Measurements from ENCODE around the gene FBRSL1.

DNA sequence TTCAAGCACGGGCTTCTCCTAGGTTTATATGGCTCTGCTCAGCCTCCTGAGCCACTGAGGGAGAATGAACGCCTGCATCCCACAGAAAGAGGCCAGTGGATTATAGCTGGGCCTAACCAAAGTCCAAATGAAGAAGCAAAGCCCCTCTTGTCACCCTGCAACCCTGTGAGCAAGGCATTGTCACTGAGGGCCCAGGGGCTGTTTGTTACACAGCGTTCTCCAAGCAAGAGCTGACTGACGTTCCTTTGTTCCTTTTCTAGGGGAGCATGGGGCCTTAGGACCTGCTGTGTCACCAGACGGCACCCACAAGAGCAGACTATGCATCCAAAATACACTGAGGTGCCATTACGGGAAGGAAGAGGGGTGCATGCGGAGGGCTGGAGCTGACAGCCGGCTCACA is 4.3 kb upstream of the FBRSL1 start:
- TF ChIP-seq, protein P1, sequence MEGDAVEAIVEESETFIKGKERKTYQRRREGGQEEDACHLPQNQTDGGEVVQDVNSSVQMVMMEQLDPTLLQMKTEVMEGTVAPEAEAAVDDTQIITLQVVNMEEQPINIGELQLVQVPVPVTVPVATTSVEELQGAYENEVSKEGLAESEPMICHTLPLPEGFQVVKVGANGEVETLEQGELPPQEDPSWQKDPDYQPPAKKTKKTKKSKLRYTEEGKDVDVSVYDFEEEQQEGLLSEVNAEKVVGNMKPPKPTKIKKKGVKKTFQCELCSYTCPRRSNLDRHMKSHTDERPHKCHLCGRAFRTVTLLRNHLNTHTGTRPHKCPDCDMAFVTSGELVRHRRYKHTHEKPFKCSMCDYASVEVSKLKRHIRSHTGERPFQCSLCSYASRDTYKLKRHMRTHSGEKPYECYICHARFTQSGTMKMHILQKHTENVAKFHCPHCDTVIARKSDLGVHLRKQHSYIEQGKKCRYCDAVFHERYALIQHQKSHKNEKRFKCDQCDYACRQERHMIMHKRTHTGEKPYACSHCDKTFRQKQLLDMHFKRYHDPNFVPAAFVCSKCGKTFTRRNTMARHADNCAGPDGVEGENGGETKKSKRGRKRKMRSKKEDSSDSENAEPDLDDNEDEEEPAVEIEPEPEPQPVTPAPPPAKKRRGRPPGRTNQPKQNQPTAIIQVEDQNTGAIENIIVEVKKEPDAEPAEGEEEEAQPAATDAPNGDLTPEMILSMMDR (IDR thresholded peaks at IDR 0.05; ENCODE audit: control extremely low read depth in 1 of 3, insufficient read depth in 1 of 3, low read depth in 1 of 3, low read length in 3 of 3) = no peak
- TF ChIP-seq EP300 (IDR thresholded peaks at IDR 0.05; ENCODE audit: borderline replicate concordance in 1 of 2, low read depth in 2 of 2, low read length in 2 of 2) = no peak
